Stimulated activated CD8-positive, alpha-beta memory T cell treated with anti-CD3 and anti-CD28 coated beads, Interleukin-4, amount 100 ng/mL, for 24 hours (primary cell): ENCODE data around the gene TP53BP2.
A peak's percentile ranks its signal among the peaks of the same experiment; 100 is the strongest.
"Not testable (repeated sequence)": the region's sequence is repeated elsewhere in the genome, so short reads cannot be mapped to it uniquely, and the experiment has no call there.

Experiments
- DNase-seq: peaks from one replicate; pipeline ENCODE4 v3.0.0-alpha.2; 2020; ENCODE audit warnings: low read depth

Gene TP53BP2, protein sequence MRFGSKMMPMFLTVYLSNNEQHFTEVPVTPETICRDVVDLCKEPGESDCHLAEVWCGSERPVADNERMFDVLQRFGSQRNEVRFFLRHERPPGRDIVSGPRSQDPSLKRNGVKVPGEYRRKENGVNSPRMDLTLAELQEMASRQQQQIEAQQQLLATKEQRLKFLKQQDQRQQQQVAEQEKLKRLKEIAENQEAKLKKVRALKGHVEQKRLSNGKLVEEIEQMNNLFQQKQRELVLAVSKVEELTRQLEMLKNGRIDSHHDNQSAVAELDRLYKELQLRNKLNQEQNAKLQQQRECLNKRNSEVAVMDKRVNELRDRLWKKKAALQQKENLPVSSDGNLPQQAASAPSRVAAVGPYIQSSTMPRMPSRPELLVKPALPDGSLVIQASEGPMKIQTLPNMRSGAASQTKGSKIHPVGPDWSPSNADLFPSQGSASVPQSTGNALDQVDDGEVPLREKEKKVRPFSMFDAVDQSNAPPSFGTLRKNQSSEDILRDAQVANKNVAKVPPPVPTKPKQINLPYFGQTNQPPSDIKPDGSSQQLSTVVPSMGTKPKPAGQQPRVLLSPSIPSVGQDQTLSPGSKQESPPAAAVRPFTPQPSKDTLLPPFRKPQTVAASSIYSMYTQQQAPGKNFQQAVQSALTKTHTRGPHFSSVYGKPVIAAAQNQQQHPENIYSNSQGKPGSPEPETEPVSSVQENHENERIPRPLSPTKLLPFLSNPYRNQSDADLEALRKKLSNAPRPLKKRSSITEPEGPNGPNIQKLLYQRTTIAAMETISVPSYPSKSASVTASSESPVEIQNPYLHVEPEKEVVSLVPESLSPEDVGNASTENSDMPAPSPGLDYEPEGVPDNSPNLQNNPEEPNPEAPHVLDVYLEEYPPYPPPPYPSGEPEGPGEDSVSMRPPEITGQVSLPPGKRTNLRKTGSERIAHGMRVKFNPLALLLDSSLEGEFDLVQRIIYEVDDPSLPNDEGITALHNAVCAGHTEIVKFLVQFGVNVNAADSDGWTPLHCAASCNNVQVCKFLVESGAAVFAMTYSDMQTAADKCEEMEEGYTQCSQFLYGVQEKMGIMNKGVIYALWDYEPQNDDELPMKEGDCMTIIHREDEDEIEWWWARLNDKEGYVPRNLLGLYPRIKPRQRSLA

DNA sequence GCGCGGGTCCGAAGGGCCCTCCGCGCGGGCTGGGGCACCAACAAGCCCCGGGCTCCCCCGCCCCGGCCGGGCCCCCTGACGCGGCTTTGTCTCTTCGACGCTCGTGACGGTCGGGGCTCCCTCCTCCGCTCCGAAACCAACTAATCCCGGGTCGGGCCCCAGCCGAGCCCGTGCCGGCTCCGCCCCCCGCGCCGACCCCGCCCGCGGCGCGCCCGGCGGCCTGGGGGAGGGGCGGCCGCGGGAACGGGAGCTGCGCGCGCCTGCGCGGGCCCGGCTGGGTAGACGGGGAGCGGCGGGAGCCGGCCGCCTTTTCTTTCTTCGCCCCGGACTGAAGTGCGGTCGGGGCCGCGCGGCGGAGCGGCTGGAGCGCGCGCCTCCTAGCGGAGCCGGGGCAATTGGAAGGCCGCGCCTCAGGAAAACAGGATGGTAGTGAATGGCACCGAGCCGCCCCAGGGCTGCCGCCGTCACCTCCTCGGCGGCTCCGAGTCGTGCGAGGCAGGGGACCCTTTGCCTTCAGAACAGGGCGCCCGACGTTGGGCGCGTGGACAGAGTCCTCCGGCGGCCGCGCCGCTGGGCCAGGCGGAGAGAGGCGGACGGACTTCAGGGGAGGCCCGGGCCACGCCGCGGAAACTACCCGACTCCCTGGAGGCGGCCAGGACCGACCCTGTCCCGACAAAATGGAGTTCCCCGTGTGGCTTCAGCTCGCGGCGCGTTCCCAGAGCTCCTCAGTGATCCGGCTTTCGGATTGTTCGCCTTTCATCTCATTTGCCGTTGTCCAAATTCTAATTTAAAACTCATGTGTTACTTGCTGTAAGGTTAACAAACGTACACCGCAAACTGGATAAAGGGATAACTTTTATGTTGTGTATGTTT lies at the start of gene TP53BP2:
TP53BP2 (minus strand) TSS at position 138 of the 873 bp plus-strand sequence. CDS start 267 bp downstream, outside the sequence.
- DNase-seq = peak; percentile 73

DNA sequence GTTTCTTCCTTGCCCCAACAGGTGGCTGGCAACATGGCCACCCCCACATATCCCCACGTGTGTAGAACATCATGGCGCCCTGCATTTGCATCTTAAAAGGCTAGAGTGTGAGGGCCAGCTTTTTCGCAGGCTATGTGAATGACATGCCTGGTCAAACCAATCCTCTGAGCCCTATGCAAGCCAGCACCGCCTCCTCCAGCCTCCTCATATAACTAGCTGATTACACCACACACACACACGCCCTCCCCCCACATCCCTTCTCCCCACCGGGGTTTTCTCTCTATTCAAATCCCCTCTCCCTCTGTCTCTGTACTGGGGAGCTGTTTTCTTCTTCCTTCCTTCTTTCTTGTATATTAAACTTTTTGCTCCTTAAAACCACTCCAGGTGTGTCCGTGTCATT lies 44.7 kb upstream of the TP53BP2 start:
- DNase-seq = not testable (repeated sequence)

DNA sequence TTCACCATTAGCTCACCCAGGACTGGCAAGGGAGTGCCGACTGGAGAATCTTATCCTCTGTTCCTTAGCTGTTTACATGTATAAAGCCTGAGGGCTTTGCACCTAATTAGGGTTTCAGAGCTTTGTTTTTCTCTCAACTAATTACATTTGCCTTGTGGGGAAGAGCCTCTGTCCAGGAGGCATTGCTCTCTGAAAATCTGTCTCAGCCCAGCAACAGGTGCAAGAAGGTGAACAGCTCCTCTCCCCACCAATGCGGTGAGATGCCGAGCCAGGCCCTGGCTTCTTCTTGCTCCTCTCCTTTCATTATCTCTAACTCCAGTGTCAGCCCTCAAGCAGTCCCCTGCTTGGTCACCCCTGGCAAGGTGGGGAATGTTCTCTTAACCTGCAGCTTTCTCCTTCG lies 43.6 kb upstream of the TP53BP2 start:
- not testable (repeated sequence) for DNase-seq

DNA sequence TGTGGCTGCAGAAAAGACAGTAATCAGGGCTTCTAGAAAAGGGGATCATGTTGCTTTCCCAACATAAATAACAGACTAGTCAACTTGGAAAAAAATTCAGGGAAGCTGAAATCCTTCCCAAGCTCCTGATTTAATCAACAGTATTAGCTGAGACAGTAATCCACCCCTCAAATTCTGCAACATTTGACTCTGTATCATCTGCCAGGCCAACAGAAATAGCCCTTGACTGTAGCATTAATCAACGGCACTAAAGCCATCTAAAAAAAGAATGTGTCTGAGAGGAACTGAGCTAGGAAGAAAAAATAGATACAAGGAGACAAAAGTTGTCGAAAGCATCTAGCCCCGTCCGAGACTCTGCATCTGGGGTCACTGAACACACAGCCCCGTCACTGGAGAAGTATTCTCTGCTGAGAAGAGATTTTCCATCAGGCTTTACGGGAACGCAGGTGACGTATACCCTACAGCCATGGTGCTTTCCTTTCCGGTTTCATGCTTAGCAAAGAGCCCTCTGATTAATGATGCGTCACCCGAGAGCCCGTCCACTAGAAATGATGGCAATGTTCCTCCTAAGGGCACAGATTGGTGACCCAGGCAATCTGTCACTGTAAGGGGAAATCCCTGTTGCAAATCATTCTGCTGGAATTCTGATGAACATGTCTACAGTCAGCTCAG lies 42.1 kb upstream of the TP53BP2 start:
- DNase-seq = no peak

DNA sequence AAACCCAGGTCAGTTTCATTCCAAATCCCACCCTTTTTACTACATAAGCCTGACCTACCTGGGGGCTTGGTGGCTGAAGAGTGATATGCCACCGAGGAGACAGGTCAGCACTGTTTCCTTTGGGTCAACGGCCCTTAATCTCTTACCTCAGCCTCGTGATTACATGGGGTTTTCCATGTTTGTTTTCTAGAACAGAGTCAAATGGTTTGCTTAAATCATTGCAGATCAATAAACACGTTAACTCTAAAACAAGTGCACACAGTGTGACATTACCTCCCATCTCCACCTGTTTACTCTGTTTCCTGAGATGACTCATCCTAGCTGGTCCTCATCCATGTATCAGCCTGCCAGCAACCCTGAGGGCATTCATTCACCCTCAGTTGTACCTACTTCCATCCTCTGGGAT lies 40.8 kb upstream of the TP53BP2 start:
- no peak for DNase-seq

DNA sequence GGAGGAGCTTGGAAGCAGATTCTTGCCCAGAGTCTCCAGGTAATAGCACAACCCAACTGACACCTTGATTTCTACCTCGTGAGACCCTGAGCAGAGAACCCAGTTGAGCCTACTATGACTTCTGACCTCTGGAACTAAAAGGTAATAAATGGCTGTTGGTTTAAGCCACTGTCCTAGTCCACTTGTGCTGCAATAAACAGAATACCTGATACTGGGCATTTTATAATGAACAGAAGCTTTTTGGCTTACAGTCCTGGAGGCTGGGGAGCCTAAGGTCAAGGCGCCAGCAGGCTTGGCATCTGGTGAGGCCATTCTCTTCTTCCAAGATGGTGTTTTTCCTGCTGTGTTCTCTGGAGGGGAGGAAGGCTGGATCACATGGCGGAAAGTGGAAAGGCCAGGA lies 39.9 kb upstream of the TP53BP2 start:
- DNase-seq = no peak

DNA sequence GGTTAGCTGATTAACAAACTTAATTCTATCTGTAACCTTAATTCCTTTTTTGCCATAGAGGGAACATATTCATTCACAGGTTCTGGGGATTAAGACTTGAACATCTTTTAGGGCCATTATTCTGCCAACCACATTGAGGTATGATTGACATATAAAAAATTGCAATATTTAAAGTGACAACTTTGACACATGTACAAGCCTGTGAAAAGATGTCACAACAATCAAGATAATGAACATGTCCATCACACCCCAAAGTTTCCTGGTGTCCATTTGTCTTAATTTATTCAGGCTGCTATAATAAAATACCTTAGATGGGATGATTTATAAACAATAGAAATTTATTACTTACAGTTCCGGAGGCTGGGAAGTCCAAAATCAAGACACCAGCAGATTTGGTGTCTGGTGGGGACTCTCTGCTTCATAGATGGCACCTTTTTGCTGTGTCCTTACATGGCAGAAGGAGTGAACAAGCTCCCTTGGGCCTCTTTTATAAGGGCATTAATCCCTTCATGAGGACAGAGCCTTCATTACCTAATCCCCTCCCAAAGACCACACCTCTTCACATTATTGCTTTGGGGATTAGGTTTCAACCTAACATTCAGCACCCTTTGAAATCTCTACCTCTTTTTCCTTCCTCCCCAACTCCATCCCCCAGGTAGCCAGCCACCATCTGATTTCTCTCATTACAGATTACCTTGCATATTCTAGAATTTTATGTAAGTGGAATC lies 33.0 kb upstream of the TP53BP2 start:
- no peak for DNase-seq

DNA sequence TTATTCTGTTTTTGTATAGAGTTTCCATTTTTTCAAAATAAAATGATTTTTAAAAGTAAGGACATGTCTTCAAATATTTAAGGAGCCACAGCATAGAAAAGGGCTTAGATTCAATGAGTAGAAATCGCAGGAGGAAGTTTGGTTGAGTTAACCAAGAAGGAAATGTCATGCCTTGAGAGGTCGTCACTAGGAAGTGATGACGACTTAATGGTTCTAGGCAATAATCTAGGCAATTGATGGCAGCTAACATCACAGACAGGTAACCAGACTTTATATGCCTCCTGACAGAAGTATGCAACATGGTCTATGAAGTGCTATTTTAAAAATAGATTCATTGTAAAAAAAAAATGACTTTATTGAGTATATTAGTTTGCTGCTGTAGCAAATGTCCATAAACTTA lies 32.1 kb upstream of the TP53BP2 start:
- no peak for DNase-seq

DNA sequence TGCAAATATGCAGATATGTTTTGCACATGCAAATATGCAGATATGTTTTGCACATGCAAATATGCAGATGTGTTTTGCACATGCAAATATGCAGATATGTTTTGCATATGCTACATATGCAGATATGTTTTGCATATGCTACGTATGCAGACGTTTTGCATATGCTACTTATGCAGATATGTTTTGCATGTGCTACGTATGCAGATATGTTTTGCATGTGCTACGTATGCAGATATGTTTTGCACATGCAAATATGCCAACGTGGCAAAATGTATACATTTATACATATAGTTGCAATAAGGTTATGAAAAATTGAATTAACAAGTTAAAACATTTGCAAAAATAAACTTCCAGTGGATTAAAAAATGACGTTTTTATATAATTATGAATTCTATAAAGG lies 30.8 kb upstream of the TP53BP2 start:
- DNase-seq = no peak

DNA sequence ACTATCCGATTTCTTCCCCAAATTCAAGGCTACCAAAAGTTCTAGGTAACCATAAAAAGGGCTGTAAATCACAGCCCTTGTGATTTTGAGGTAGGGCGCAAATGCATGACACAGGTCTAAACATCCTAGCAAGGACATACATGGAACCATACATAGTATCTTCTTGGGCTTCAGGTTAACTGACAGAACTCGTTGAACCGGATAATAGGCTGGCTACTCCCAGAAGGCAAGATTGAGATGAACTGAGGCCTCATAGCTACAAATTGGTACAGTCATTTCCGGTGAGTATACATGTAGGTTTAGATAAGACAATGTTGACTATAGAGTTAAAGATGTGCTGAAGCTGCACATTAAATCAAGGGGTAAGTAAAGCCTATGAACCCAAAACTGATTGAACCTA lies 27.3 kb upstream of the TP53BP2 start:
- no peak for DNase-seq

DNA sequence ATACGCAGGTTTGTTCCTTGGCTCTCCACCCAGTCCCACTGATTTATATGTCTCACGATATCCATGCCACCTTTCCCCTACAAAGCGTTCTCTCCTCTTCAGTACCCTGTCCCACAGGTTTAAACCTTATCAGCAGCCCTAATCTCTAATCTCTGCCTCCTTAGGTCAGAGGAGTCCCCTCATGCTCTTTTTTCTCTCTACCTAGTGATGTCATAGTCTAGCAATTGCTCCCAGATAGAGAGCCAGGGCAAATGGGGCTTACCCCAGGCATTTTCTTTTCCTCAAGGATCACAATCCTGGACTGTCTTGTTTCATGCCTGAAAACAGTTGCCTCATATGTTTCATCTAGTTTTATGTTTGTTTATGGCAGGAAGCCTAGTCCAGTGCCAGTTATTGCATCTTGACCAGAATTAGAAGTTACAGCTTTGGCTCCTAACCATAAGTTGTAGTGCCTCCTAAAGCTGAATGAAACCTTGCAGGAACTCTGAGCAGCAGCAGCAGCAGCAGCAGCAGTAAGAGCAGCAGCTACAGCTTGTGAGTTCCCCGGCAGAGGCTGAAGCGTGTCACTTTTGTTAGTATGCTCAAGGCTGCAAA lies 26.7 kb upstream of the TP53BP2 start:
- no peak for DNase-seq

DNA sequence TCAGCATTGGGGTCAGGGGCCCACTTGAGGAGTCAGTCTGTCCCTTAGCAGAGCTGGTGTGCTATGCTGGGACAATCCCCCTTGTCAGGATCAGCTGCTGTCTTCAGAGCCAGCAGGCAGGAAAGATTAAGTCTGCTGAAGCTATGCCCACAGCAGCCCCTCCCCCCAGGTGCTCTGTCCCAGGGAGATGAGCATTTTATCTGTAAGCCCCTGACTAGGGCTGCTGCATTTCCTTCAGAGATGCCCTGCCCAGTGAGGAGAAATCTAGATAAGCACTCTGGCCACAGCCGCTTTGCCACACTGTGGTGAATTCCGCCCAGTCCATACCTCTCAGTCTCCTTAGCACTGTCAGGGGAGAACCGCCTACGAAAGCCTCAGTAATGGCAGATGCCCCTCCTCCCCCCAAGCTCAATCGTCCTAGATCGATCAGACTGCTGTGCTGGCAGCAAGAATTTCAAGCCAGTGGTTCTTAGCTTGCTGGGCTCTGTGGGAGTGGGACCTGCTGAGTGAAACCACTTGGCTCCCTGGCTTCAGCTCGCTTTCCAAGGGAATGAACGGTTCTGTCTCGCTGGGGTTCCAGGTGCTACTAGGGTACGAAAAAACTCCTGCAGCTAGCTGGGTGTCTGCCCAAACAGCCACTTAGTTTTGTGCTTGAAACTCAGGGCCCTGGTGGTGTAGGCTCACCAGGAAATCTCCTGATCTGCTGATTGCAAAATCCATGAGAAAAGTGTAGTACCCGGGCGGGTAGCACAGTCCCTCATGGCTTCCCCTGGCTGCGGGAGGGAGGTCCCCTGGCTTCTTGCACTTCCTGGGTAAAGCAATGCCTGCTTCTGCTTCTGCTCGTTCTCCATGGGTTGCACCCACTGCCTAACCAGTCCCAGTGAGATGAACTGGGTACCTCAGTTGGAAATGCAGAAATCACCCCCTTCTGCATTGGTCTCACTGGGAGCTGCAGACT lies 25.1 kb upstream of the TP53BP2 start:
- DNase-seq = no peak

DNA sequence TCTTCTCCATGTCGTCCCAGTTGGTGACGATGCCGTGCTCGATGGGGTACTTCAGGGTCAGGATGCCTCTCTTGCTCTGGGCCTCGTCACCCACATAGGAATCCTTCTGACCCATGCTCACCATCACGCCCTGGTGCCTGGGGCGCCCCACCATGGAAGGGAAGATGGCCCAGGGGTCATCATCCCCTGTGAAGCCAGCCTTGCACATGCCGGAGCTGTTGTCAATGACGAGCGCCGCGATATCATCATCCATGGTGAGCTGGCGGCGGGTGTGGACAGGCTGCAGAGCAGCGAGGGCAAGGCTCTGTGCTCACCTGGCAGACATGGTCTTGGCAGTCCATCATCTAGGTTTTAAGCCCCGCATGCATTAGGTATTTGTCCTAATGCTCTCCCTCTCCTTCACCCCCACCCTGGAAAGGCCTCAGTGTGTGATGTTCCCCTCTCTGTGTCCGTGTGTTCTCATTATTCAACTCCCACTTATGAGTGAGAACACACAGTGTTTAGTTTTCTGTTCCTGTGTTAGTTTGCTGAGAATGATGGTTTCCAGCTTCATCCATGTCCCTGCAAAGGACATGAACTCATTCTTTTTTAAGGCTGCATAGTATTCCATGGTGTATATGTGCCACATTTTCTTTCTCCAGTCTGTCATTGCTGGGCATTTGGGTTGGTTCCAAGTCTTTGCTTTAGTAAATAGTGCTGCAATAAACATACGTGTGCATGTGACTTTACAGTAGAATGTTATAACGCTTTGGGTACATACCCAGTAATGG lies 19.0 kb upstream of the TP53BP2 start:
- not testable (repeated sequence) for DNase-seq

DNA sequence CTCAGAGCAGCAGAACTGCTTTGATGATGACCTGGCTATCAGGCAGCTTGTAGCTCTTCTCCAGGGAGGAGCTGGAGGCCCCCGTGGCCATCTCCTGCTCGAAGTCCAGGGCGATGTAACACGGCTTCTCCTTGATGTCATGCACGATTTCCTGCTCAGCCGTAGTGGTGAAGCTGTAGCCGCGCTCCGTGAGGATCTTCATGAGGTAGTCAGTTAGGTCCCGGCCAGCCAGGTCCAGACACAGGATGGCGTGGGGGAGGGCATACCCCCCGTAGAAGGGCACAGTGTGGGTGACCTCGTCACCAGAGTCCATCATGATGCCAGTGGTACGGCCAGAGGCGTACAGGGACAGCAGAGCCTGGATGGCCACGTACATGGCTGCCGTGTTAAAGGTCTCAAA lies 18.3 kb upstream of the TP53BP2 start:
- no peak for DNase-seq

DNA sequence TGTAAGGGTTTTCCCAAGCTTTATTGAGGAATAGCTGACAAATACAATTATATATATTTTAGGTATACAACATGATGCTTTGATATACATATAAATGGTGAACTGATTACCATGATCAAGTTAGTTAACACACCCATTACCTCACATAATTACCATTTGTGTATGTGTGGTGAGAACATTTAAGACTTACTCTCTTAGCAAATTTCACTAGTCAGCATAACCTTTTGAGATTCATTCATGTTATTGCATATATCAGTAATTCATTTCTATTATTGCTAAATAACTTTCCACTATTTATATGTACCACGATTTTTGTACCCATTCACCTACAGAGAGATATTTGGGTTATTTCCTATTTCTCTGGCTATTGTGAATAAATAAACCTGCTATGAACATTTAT lies 16.2 kb upstream of the TP53BP2 start:
- DNase-seq = no peak

DNA sequence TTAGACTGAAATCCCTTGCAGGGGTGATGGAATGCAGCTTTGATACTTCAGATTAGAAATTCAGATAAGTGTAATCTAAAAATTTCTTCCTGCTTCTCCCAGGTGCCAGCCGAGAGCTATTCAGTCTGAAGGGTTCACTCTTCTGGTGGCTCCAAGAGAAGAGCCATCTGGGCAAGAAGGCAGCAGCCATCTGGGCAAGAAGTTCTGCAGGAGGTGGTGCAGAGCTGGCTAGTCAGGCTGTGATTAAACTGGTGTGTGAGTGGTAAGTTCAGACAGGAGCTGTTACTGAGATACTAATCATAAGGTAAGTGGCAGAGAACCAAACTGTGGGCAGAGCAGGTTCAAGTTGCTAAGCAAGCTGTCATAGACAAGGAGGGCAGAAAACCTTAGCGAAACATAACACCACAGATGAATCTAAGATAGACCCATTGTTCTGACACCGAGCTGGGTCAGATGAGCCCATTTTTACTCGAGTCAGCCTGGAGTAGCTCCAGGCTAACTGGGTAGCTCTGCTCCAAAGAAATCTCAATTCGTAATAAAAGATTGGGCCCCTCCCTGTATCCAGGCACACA lies 14.4 kb upstream of the TP53BP2 start:
- no peak for DNase-seq

DNA sequence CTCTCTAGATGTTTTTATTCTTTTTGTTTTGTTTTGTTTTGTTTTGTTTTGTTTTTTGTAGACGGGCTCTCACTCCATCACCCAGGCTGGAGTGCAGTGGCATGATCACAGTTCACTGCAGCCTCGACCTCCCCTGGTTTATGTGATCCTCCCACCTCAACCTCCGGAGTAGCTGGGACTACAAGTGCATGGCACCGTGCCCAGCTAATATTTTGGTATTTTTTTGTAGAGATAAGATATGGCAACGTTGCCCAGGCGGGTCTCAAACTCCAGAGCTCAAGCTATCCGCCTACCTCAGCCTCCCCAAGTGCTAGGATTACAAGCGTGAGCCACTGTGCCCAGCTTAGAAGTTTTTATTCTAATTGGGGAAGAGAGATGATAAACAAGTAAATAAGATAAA lies 13.3 kb upstream of the TP53BP2 start:
- no peak for DNase-seq

DNA sequence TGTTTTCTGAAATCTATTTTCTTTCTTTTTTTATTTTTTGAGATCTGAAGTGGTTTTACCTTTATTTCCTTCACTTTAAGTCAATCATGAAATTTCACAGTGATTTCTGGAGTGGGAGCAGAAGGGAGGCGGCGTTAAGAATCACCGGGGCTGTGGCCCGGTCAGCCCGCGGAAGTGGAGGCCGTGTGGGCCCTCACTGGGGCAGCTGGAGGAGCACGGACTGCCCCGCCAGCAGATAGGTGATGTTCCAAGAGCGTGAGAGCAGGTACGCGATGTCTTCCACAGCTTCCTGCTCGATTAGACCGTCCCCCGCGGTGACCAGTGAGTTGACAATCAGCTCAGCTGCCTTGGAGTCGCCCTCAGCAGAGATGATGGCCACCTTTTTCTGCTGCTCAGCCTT lies 10.6 kb upstream of the TP53BP2 start:
- DNase-seq = no peak
